Measurements from ENCODE around the gene TTLL12.
A peak's percentile ranks its signal among the peaks of the same experiment; 100 is the strongest.
"Not testable (repeated sequence)": the region's sequence is repeated elsewhere in the genome, so short reads cannot be mapped to it uniquely, and the experiment has no call there.

TTLL12 gene

DNA sequence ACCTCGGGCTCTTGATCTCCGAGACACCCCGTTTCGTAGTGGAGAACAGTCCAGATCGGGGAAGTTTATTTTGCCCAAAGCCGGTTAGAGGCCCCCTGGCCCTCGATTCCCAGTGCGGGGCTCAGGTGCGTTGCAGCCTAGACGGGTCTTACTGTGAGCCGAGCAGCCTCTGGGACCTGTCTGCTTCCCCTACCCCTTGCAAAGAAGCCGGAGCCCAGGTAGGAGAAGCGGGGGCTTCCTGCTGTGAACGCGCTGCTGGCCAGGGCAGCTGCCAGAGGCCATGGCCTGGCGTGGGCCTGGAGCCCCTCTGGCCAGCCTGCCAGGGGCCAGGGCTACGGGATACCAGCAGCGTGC lies 35.0 kb downstream of the TTLL12 start:
- DNase-seq: no peak

DNA sequence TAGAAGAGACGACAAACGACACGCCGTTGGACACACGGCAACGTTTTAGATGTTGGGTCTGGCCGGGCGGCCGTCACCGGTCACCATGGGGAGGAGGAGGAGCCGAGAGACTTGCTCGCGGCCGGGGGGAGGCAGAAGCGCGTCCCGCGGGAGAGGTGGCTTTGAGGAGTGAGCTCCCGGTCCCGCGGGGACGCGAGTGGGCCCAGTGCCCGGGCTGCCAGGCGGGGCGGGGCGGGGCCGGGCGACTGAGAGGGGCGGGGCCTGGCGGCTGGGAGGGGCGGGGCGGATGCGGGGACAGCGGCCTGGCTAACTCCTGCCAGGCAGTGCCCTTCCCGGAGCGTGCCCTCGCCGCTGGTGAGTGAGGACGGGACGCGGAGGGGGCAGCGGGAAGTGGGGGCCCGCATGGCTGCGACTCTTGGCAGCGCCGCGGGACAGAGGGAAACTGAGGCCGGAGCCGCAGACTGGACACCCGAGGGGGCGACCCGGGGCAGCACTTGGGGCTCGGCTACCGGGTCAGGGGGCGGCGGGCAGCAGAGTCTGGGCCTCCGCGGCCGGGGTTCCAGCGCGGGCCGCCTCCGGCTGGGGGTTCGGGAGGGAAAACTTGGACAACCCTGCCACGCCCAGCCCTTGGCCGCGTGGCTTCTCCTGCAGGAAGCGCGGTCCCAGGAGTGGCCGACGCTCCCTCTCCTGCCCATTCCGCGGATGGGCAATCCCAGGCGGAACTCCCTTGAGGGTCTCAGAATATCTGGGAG lies 35.5 kb downstream of the TTLL12 start, which contains the start of gene TSPO:
TSS of gene TSPO (plus strand) at position 309 of the 752 bp plus-strand sequence. CDS start 7,680 bp downstream, outside the sequence.
- no peak for DNase-seq

- DNase-seq: no peak
Observed at GRCh38 chr22:43150731-43151206, 36.2 kb downstream of the TTLL12 start.

DNA sequence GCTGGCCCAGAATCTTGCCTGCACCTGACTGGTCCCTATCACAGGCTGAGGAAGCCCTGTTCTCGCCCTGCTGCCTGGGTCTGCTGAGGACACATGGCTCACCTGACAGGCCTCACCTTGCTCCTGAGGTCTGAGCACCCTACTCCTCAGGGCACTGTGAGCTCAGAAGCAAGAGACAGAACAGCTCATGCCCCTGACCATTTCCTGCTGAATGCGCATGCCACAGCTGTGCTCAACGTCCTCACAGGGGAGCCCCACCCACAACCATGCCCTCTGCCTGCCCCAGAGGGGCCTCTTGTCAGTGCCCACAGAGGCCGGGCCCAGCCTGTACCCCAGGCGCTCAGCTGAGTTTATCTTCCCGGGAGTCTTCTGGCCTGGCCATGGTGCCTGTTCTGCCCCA lies 38.4 kb downstream of the TTLL12 start:
- DNase-seq: no peak

DNA sequence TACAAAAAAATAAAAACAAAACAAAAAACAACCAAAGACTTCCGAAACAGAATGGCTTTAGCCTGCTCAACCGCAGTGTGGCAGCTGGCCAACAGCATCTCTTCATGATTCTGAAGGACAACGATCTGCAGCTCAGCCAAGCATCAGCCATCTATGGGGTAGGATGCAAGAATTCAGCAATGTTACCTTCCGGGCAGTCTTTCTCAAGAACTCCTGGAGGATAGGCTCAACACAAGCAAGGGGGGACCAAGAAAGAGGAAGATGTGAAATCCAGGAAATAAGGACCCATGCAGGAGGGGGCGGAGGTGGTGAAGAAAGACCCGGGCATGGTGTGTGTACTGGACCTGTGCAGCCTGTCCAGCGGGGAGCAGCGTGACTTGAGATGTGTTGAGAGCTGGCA lies 39.1 kb downstream of the TTLL12 start:
- DNase-seq: no peak

GRCh38 chr22:43146332-43146731 lies 40.6 kb downstream of the TTLL12 start:
- not testable (repeated sequence) for DNase-seq

GRCh38 chr22:43145371-43145770 lies 41.6 kb downstream of the TTLL12 start:
- not testable (repeated sequence) for DNase-seq

DNA sequence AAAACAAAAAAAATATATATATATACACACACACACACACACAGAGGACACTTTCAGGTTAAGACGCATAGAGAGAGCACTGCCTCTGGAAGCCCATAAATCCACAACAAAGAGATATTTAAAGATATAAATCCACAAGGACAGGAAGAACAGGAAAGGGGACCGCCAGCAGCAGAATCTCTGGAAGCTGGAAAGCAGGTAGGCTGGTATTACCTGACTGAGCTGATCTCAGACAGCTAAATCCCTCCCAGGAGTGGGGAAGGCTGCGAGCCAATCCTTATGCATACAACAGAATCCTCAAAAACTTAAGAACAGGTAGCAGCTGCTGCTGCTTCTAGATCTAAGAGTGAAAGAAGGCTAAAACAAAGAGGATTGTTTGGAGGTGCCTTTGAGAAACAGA lies 42.0 kb downstream of the TTLL12 start:
- no peak for DNase-seq

DNA sequence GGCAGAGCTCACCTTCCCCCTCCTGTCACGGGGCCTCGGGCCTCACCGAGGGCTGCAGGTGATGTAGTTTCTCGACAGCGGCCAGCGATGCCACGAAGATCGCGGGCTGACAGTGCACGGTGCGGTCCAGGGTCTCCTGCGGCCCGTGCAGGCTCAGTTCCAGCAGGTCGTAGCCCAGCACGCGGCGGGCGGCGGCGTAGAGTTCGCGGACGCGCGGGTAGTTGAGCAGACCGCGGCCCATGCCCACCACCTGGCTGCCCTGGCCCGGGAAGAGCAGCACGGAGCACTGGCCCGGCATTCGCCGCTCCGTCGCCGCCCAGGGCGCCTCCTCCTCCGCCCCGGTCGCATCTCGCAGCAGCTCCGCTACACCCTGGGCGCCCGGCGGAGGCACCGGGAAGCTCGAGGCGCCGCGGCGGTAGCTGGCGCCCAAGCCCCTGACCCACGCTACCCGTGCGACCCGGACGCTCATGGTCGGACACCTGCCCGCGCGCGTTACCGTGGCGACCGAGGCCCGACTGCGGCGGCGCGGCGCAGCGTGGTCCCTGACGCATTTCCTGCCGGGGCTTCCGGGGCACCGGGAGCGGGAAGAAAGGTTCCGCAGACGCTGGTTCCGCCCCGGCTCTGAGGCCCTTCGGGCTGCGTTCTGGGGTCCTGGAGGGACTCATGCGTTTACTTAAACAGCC lies 43.9 kb downstream of the TTLL12 start, which contains the start of gene MCAT:
TSS of gene MCAT (minus strand) at position 519 of the 683 bp plus-strand sequence. CDS start at position 469, 50 bp downstream.
- DNase-seq: peak; percentile 57

- no peak for DNase-seq
Observed at GRCh38 chr22:43136801-43137200, 50.1 kb downstream of the TTLL12 start.

GRCh38 chr22:43136255-43136654 lies 50.7 kb downstream of the TTLL12 start:
- no peak for DNase-seq

- no peak for DNase-seq
Observed at GRCh38 chr22:43135565-43135964, 51.4 kb downstream of the TTLL12 start.

GRCh38 chr22:43134553-43134952 lies 52.4 kb downstream of the TTLL12 start:
- no peak for DNase-seq

DNA sequence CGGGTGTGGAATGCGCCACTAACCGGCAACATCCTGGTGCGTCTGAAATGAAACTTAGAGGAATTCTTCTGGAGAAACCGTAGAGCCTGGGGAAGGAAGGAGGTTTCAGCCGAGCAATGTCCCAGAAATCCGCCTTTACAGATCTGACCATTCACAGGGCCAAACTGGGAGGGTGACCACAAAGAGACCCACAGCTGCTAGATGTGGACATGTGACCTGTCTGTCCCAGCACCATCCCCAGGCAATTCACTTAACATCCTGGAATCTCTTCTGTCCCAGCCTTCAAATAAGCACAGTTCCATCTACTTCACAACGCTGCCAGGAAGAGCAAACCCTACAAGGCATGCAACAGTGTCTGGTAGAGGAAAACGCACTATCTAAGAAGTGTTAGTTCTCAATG lies 53.5 kb downstream of the TTLL12 start:
- DNase-seq: no peak

GRCh38 chr22:43131773-43132501 lies 55.0 kb downstream of the TTLL12 start:
- no peak for DNase-seq

- DNase-seq: no peak
Observed at GRCh38 chr22:43129426-43130425, 57.2 kb downstream of the TTLL12 start.

DNA sequence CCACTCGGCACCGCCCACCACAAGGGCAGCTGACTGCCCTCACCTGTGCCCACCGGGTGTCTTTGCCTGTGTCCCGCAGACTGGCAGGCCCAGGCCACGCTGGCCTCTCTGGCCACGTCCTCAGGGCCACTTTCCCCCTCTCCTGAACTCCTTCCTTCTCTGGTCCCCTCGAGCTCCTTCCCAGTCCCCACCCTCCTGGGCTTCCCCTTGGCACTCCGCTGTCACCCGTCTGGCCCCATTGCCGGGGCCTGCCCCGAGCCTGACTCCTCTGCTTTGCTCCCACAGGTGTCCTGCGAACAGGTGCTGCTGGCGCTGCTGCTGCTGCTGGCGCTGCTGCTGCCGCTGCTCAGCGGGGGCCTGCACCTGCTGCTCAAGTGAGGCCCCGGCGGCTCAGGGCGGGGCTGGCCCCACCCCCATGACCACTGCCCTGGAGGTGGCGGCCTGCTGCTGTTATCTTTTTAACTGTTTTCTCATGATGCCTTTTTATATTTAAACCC lies 58.0 kb downstream of the TTLL12 start:
- peak; percentile 76 for DNase-seq

DNA sequence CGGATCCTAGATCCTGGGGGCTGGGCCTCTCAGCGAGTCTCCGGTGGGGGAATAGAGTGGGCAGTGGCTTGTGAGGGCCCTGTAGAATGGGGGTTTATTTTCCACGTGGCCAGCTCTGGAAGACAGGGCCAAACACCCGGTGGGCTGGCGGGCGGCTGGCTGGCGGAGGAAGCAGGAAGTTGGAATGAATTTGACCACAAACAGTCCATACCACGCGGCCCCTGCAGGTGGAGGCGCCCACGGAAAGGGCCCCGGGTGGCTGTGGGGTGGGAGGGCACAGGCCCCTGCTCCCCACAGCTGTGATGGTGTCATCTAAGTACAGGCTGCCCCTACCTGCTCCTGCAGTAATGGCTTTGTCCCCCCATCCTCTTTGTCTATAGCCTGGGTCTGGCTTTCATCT lies 58.8 kb downstream of the TTLL12 start:
- no peak for DNase-seq

DNA sequence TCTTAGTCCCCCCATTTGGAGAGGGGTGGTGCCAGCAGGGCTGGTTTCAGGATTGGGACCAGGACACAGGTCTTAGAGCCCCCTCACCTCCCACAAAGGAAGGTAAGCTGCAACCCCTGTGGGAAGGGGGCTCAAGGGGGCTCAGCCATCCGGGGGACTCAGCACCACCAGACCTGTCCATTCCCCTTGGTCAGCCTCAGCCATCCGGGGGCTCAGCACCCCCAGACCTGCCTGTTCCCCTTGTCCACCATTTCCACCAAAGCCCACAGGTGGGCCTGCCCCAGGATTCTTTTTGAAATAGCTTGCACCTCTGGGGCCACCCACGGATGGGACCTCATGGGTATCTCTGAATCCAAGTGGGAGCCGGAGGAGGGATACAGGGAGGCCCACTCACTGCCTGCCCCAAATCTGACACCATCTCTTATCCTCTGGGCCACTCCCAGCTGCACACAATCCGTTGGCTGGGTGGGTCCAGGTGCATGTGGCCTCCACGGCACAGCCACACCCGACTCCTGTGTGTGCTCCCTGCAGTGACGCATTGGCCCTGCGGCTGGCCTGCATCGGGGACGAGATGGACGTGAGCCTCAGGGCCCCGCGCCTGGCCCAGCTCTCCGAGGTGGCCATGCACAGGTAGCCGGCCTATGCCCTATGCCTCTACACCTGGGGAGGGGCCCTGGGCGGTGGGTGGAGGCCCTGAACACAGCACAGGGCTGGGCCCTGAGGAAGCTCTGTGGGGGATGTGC lies 59.6 kb downstream of the TTLL12 start:
- no peak for DNase-seq

DNA sequence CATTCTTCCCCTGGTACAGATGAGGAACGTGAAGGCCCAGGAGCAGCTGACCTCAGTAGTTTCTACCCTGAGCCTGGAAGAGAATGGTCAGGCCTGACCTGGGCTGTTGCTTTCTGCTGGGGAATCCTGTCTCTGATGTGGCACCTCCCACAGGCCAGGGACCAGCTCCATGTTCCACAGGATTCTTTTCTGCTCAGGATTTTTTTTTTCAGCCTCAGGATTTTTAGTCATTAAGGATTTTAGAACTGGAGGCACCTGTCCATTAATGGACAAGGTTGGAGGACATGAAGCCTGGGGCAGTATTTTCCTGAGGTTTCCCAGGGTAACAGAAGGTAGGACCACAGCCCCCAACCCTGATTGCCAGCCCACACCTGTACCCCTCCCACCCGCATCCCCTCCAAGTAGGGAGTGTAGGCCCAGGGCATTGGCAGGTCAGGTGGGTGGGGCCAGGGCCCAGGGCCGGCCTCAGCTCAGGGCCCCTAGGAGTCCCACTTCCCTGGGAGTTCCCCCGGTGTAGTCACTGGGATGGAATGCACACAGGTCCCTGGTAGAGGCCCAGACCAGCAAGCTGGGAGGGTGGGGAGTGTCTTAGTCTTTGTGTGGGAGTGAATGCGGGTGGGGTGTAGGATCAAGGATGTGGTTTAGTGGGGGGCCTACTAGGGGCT lies 60.3 kb downstream of the TTLL12 start:
- no peak for DNase-seq

Measured in NCI-H2107 (cell line).